Activated CD4-positive, alpha-beta T cell treated with anti-CD3 and anti-CD28 coated beads, Interleukin-2, amount 10 ng/mL, durations not matched to agents 7 days and 5 days (primary cell): Measurements from ENCODE around the gene FUBP3. TPM values are rescaled to one million over a fixed set of nuclear protein-coding genes. Genes with fewer than 3 reads are reported as not detected.

Experiments
- CTCF ChIA-PET: fragments of 350-600 bp; sonication (Branson Sonifier 250); formaldehyde crosslinking; loops from one replicate; lab custom pipeline; 2021; ENCODE audit warnings: antibody characterized with exemption; lab: Charles Lee
- POLR2A ChIA-PET: fragments of 350-600 bp; sonication (Branson Sonifier 250); formaldehyde crosslinking; loops from one replicate; lab custom pipeline; 2021; ENCODE audit warnings: antibody characterized with exemption; lab: Charles Lee
- DNase-seq: peaks from one replicate; pipeline ENCODE4 v3.0.0-alpha.2; 2020
- H3K27ac Mint-ChIP-seq: one replicate; pipeline ENCODE4 v1.8.0; 2021; ENCODE audit warnings: mild to moderate bottlenecking, moderate library complexity, mixed read lengths
- H3K27me3 Mint-ChIP-seq: one replicate; pipeline ENCODE4 v1.8.0; 2021; ENCODE audit warnings: mixed read lengths
- H3K36me3 Mint-ChIP-seq: one replicate; pipeline ENCODE4 v1.8.0; 2021; ENCODE audit warnings: low read depth, mixed read lengths
- H3K4me1 Mint-ChIP-seq: one replicate; pipeline ENCODE4 v1.8.0; 2021; ENCODE audit warnings: mixed read lengths
- H3K4me3 Mint-ChIP-seq: one replicate; pipeline ENCODE4 v1.8.0; 2021; ENCODE audit warnings: mild to moderate bottlenecking, moderate library complexity, mixed read lengths
- H3K9me3 Mint-ChIP-seq: one replicate; pipeline ENCODE4 v1.8.0; 2021; ENCODE audit warnings: mixed read lengths
- total RNA-seq, 2 experiments: library from RNA; stranded (reverse); gene quantifications; one replicate each; pipeline ENCODE4 v1.2.3, GENCODE V29; 2021

Gene FUBP3, protein sequence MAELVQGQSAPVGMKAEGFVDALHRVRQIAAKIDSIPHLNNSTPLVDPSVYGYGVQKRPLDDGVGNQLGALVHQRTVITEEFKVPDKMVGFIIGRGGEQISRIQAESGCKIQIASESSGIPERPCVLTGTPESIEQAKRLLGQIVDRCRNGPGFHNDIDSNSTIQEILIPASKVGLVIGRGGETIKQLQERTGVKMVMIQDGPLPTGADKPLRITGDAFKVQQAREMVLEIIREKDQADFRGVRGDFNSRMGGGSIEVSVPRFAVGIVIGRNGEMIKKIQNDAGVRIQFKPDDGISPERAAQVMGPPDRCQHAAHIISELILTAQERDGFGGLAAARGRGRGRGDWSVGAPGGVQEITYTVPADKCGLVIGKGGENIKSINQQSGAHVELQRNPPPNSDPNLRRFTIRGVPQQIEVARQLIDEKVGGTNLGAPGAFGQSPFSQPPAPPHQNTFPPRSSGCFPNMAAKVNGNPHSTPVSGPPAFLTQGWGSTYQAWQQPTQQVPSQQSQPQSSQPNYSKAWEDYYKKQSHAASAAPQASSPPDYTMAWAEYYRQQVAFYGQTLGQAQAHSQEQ
- 10 to 100 TPM; 34.2 to 34.5 TPM for total RNA-seq

DNA sequence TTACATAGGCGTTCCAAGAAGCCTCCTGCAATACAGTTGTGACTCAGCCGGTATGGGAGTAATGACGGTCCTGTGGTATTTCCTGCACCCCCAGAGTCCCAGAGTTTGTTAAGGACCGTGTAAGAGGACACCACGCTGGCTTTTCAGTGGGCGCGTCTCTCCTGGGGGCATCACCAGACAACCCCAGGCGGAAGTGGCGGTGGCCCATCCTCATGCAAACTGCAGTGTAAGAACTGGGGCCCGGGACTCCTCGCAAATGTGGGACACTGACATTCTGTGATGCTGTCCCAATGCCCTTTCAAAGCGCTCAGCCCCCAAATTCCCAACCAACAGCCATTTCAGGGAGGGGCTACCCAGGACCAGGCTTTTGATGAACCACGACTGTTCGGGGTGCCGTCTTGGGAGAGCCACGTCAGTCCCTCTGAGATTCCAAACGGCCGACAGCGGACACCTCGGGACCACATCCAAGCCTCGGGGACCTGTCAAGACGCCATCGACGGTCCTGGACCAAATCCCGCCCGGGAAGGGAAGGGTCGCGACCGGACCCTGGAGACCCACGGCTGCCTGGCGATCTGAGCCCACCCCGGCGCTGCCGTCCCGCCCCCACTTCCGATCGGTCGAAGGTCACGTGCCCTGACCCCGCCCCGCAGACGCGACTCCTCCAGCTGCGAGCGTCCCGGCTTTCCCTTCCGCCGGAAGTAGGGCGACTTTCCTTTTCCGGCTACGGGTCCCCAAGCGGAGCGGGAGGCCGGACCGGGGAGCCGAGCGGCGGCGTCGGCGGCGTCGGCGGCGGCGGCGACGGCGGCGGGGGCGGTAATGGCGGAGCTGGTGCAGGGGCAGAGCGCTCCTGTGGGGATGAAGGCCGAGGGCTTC lies at the start of gene FUBP3:
Gene FUBP3, plus strand, starts transcription at position 713 of the 873 bp plus-strand sequence. Its CDS starts 104 bp downstream, at position 817.
- Mint-ChIP-seq H3K27me3 (peaks cover 1% of the 10 kb centered on the region), H3K4me1 (peaks cover 41% of the 10 kb centered on the region), H3K4me3 (peak within 1 kb of the TSS; percentile 82), H3K27ac (peak within 1 kb of the TSS; percentile 92), H3K36me3 (no peaks in the 10 kb centered on the region), H3K9me3 (no peaks in the 10 kb centered on the region)
- POLR2A ChIA-PET, result no interaction called here
- DNase-seq, result peak; percentile 91
- CTCF ChIA-PET, result interaction anchor here (0.6 to 1.6 kb wide), 2 partner anchors 15 to 148 kb away, joined by 6 read pairs; no protein-coding TSS in a partner anchor

DNA sequence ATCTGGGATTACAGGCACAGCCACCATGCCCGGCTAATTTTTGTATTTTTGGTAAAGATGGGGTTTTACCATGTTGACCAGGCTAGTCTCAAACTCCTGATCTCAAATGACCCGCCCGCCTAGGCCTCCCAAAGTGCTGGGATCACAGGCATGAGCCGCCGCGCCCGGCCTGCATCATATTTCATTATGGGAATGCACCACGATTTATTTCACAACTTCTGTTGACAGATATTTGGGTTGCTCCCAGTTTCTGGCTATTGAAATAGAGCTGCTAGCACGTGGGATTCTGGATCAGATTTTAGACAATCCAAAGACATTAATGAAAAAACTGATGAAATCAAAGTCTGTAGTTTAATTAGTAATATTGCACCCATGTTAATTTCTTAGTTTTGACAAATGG lies 48.4 kb upstream of the FUBP3 start:
- DNase-seq, result no peak
- Mint-ChIP-seq H3K4me3 (no peak overlapping the region), H3K27ac (no peak overlapping the region), H3K27me3 (peaks cover 12% of the 10 kb centered on the region), H3K4me1 (peaks cover 2% of the 10 kb centered on the region), H3K9me3 (no peaks in the 10 kb centered on the region), H3K36me3 (no peaks in the 10 kb centered on the region)
- CTCF ChIA-PET, result interaction anchor here (1.4 kb wide), 1 partner anchor 12 kb away, joined by 3 read pairs; no protein-coding TSS in a partner anchor
- POLR2A ChIA-PET, result no interaction called here

DNA sequence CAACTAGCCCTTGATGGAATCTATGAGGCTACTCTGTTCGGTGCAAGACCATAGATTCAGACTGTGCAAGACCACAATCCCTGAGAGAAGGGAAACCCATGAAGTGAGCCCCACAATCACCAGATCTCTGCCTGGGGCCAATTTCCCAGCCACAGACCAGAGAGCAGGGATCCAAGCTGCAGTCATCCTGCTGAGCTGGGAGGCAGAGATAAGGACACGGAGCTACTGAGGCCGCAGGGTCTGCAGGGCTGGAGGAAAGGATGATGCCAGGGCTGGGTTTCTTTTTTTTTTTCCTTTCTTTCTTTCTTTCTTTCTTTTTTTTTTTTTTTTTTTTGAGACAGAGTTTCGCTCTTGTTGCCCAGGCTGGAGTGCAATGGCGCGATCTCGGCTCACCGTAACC lies 47.7 kb upstream of the FUBP3 start:
- ChIA-PET POLR2A (no interaction called here), CTCF (no interaction called here)
- H3K9me3 Mint-ChIP-seq, result no peaks in the 10 kb centered on the region
- H3K27me3 Mint-ChIP-seq, result peaks cover 16% of the 10 kb centered on the region
- no peaks in the 10 kb centered on the region for H3K36me3 Mint-ChIP-seq
- H3K4me1 Mint-ChIP-seq, result peaks cover 4% of the 10 kb centered on the region
- no peak for DNase-seq
- H3K4me3 Mint-ChIP-seq, result no peak overlapping the region
- no peak overlapping the region for H3K27ac Mint-ChIP-seq

DNA sequence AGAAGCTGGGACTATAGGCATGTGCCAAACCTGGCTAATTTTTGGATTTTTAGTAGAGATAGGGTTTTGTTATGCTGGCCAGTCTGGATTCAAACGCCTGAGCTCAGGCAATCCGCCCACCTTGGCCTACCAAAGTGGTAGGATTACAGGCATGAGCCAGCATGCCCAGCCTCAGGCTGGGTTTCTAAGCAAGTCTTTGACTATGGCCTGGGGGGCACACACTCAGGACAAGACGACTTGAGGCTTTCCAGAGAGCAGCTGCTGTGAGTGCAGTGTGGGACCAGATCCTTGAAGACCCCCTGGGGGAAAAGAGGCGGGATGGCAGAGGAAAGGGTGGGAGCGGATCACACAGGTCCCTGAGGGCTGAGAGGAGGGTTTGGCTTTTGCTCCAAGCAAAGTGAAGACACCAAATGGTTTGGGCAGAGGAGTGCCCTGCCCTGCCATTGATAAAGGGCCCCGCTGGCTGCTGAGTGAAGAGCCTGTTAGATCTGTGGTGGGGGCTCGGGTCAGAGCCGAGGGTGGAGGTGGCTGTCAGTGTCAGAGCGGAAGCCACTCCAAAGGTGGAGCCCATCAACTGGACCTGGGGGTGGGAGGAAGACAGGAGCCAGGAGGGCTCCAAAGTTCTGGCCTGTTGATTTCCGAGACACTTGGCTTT lies 46.8 kb upstream of the FUBP3 start:
- Mint-ChIP-seq H3K4me3 (no peak overlapping the region), H3K27me3 (peaks cover 25% of the 10 kb centered on the region), H3K36me3 (no peaks in the 10 kb centered on the region), H3K4me1 (peaks cover 4% of the 10 kb centered on the region), H3K9me3 (no peaks in the 10 kb centered on the region), H3K27ac (no peak overlapping the region)
- POLR2A ChIA-PET, result no interaction called here
- DNase-seq, result no peak
- CTCF ChIA-PET, result no interaction called here

DNA sequence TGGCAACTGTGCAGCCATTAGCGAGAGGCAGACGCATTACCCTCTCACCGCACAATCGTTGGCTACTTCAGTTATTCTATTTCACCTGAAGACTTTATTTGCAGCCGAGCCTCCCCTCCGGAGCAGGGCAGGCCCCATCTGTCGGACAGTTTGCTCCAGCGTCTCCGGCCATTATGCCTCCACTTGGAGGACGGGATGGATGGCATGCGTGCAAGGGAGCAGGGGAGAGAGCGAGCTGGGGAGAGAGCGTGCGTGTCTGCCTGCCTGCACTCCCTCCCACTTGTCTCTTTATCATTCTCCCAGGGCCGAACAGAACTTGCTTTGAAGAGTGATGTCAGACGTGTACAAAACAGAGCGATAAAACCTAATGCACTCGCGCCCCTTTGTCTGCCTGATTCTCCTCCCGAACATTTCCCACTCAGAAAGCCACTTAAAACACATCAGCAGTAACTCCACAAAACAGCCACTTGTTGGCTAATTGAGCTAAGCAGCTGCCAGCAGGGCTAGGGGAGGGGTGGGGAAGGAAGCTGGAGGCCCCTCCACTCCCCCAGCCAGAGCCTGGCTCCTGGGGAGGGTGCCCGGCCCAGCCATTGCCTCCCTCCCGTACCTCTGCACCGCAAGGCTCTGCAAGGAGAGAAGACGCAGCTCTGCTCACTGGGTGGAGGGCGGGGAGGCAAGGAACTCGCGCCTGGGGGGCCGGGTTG lies 43.4 kb upstream of the FUBP3 start:
- no peaks in the 10 kb centered on the region for H3K36me3 Mint-ChIP-seq
- CTCF ChIA-PET, result interaction anchor here (0.6 kb wide), 2 partner anchors 22 to 255 kb away, joined by 3 to 4 read pairs; no protein-coding TSS in a partner anchor
- POLR2A ChIA-PET, result no interaction called here
- H3K27ac Mint-ChIP-seq, result no peak overlapping the region
- H3K9me3 Mint-ChIP-seq, result no peaks in the 10 kb centered on the region
- peaks cover 47% of the 10 kb centered on the region for H3K27me3 Mint-ChIP-seq
- no peak for DNase-seq
- no peak overlapping the region for H3K4me3 Mint-ChIP-seq
- H3K4me1 Mint-ChIP-seq, result peaks cover 4% of the 10 kb centered on the region

DNA sequence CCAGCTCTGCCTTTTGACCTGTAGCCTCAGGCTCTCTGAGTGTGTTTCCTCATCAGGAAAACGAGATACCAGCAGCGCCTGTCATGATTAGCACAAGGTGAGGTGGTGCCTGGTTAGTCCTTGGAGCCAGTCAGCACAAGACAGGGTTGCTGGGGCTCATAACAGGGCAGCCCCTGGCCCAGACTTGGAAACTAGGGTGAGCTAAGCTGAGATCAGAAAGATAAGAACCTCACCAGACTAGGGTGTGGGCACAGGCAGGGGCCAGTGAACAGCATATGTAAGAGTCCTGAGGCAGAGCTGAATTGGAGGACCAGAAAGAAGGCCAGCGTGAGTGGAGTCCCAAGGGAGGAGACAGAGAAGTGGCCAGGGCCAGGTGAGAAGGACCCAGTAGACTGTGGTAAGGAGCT lies 42.7 kb upstream of the FUBP3 start:
- Mint-ChIP-seq H3K27me3 (peaks cover 48% of the 10 kb centered on the region), H3K4me1 (peaks cover 4% of the 10 kb centered on the region)

DNA sequence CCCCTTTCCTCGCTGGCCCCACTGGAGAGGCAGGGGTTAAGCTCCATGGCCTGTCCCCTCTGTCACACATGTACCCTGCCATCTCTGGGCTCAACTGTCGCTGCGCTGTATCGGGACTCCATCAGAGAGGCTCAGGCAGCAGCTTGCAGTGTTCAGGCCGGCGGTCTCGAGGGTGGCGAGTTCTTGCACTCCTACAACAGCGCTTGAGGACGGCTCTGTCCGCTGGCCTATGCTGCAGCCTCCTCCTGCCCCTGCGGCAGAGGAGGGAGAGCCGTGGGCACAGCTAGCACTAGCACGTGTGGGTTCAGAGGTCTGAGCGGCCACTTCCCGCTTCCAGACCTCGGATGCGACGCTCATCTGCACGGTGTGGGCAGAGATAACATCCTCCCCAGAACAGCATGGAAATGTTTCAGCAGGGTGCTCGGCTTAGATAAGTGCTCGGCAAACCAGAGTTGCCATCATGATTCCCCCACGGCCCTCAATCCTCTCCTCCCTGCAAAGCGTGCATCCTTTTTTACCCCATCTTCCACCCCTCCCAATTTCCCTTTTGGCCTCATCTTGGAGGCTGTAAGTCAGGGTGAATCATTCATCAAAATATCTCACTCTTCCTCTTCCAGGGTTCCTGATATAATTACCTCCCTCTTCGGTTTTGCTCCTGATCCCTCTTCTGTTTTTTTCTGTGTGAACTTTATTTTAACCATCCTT lies 41.9 kb upstream of the FUBP3 start:
- H3K4me3 Mint-ChIP-seq, result no peak overlapping the region
- H3K9me3 Mint-ChIP-seq, result no peaks in the 10 kb centered on the region
- peaks cover 4% of the 10 kb centered on the region for H3K4me1 Mint-ChIP-seq
- no peak for DNase-seq
- H3K27me3 Mint-ChIP-seq, result peaks cover 50% of the 10 kb centered on the region
- no peak overlapping the region for H3K27ac Mint-ChIP-seq
- no peaks in the 10 kb centered on the region for H3K36me3 Mint-ChIP-seq
- POLR2A ChIA-PET, result no interaction called here
- CTCF ChIA-PET, result no interaction called here

More for the DNA sequence above, 42.7 kb upstream of the FUBP3 start:
- H3K27ac Mint-ChIP-seq, result no peak overlapping the region
- no peaks in the 10 kb centered on the region for H3K9me3 Mint-ChIP-seq
- no peak for DNase-seq
- H3K36me3 Mint-ChIP-seq, result no peaks in the 10 kb centered on the region
- POLR2A ChIA-PET, result no interaction called here
- CTCF ChIA-PET, result interaction anchor here (0.6 kb wide), 1 partner anchor 255 kb away, joined by 4 read pairs; no protein-coding TSS in a partner anchor
- no peak overlapping the region for H3K4me3 Mint-ChIP-seq

DNA sequence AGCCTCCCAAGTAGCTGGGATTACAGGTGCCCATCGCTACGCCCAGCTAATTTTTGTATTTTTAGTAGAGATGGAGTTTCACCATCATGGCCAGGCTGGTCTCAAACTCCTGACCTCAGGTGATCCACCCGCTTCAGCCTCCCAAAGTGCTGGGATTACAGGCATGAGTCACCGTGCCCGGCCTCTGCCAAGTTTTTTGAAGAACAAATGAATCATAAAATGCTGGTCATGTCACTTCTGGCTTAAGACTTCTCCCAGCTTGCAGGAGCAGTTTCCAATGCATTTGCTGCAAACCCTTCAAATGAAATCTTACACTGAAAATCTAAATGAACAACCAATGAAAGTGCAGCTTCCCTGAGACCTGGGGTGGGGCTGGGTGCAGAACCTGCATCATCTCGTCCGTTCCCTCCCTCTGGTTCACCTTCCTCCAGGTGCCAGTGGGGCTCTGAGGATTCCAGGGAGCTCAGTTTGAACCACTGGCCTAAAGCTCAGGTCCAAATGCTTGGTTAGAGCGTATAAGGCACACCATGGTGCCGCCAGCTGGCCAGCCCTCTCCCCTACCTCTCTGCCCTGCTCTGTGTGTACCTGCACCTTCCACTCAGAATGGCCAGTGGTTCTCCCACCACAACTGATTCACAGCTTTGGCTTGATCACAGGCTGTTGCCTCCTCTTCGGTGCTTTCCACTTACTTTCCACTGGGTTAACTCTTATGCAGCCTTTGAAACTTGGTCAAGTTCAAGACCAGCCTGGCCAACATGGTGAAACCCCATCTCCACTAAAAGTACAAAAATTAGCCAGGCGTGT lies 39.8 kb upstream of the FUBP3 start:
- POLR2A ChIA-PET, result no interaction called here
- H3K4me3 Mint-ChIP-seq, result no peak overlapping the region
- H3K36me3 Mint-ChIP-seq, result no peaks in the 10 kb centered on the region
- DNase-seq, result no peak
- peaks cover 47% of the 10 kb centered on the region for H3K27me3 Mint-ChIP-seq
- peaks cover 4% of the 10 kb centered on the region for H3K4me1 Mint-ChIP-seq
- H3K9me3 Mint-ChIP-seq, result no peaks in the 10 kb centered on the region
- H3K27ac Mint-ChIP-seq, result no peak overlapping the region
- CTCF ChIA-PET, result interaction anchor here (0.6 to 1.0 kb wide), 2 partner anchors 44 to 407 kb away, joined by 3 read pairs; no protein-coding TSS in a partner anchor

DNA sequence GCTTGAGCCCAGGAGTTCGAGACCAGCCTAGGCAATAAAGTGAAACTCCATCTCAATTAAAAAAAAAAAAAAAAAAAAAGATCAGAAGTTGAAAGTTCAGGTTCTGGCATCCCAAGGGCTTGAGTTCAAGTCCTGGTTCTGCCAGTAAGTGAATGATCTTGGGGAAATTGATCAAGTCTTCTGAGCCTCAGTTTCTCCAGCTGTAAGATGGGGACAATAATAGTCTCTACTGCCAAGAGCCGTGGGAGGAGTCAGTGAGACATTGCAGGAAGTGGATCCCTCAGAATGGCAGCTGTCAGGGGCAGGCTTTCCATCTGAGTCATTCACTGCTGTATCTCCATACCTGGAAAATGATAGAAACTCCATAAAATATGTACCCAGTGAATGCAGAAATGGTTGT lies 37.8 kb upstream of the FUBP3 start:
- peaks cover 35% of the 10 kb centered on the region for H3K27me3 Mint-ChIP-seq
- ChIA-PET POLR2A (no interaction called here), CTCF (interaction anchor here (0.6 kb wide), 1 partner anchor 9 kb away, joined by 4 read pairs; no protein-coding TSS in a partner anchor)
- no peak for DNase-seq
- no peak overlapping the region for H3K4me3 Mint-ChIP-seq
- no peaks in the 10 kb centered on the region for H3K4me1 Mint-ChIP-seq
- no peaks in the 10 kb centered on the region for H3K36me3 Mint-ChIP-seq
- no peak overlapping the region for H3K27ac Mint-ChIP-seq
- H3K9me3 Mint-ChIP-seq, result no peaks in the 10 kb centered on the region

DNA sequence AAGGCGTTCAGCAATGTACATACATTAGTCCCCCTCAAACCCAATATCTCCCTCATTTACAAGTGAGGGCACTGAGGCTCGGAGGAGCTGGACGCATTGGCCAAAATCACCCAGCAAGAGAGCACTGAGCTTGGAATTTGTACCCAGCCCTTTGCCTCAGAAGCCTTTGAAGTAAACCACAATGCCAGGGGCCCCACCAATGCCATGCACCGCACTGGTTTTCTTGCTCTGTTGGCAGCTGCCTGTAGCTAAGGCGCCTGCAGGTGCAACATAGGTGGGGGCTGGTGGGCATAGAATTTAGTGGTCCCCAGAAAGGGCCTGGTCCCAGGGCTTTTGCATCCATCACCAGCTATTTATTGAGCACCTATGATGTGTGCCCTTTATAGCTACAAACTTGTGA lies 37.3 kb upstream of the FUBP3 start:
- H3K27me3 Mint-ChIP-seq, result peaks cover 30% of the 10 kb centered on the region

More for the DNA sequence above, 37.3 kb upstream of the FUBP3 start:
- H3K36me3 Mint-ChIP-seq, result no peaks in the 10 kb centered on the region
- ChIA-PET POLR2A (no interaction called here), CTCF (interaction anchor here (0.6 kb wide), 1 partner anchor 8 kb away, joined by 4 read pairs; no protein-coding TSS in a partner anchor)
- no peak for DNase-seq
- no peak overlapping the region for H3K4me3 Mint-ChIP-seq
- no peaks in the 10 kb centered on the region for H3K9me3 Mint-ChIP-seq
- no peaks in the 10 kb centered on the region for H3K4me1 Mint-ChIP-seq
- no peak overlapping the region for H3K27ac Mint-ChIP-seq
